ENCODE results near the gene FOXJ2.
"Not testable (repeated sequence)": the region's sequence is repeated elsewhere in the genome, so short reads cannot be mapped to it uniquely, and the experiment has no call there.

Gene FOXJ2

GRCh38 chr12:8032242-8033152, at the start of gene FOXJ2:
Gene FOXJ2 (plus strand): TSS chr12:8032716. CDS start chr12:8039833, 7,117 bp downstream.
- H3K4me3 ChIP-seq (ENCODE audit: low read depth, low read length), result peak within 1 kb of the TSS; percentile 89
- DNase-seq (ENCODE audit: low read depth), result peak; percentile 19

- not testable (repeated sequence) for H3K4me3 ChIP-seq (ENCODE audit: low read depth, low read length); DNase-seq (ENCODE audit: low read depth)
These were observed 49.5 kb upstream of the FOXJ2 start for GRCh38 chr12:7983019-7983418.

- not testable (repeated sequence) for H3K4me3 ChIP-seq (ENCODE audit: low read depth, low read length); DNase-seq (ENCODE audit: low read depth)
These were observed 49.1 kb upstream of the FOXJ2 start for GRCh38 chr12:7983460-7983859.

DNA sequence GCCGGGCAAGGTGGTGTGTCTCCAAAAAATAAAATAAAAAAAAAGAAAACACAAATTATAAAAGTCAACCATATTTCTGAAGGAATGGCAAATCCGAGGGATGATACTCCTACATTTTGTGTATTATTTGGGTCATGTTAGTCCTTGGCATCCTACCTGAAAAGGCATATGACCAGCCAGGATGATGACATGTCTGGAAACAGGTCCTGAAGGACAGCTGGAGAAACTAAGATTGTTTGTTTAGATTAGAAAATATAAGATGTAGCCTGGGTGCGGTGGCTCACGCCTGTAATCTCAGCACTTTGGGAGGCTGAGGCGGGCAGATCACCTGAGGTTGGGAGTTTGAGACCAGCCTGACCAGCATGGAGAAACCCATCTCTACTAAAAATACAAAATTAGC, 47.6 kb upstream of the FOXJ2 start:
- no peak overlapping the region for H3K4me3 ChIP-seq (ENCODE audit: low read depth, low read length)
- no peak for DNase-seq (ENCODE audit: low read depth)

- DNase-seq (ENCODE audit: low read depth), result no peak
- H3K4me3 ChIP-seq (ENCODE audit: low read depth, low read length), result no peak overlapping the region
These were observed 46.6 kb upstream of the FOXJ2 start for GRCh38 chr12:7985802-7986418.

- no peak for DNase-seq (ENCODE audit: low read depth)
These were observed 42.6 kb upstream of the FOXJ2 start for GRCh38 chr12:7989827-7990491.

DNA sequence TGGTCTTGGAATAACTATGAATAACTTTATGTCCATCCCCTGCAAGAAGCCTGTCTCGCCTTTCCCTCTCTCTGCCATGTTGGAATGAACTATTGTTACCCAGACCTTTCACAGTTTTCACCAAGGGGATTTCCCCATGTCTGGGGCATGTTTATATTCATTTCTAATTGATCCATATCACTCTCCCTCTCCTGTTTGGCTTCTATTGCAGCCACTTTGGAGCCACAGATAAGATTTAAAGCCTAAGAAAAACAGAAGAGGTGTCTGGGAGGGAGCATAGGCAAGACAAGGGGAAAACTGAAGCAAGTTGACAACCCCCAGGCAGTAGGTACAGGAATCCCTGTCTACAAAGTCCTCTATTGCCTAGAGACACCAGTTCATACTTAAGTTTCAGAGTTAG, 41.0 kb upstream of the FOXJ2 start:
- DNase-seq (ENCODE audit: low read depth), result no peak
- H3K4me3 ChIP-seq (ENCODE audit: low read depth, low read length), result no peak overlapping the region

More at GRCh38 chr12:7989827-7990491, 42.6 kb upstream of the FOXJ2 start:
- no peak overlapping the region for H3K4me3 ChIP-seq (ENCODE audit: low read depth, low read length)

DNA sequence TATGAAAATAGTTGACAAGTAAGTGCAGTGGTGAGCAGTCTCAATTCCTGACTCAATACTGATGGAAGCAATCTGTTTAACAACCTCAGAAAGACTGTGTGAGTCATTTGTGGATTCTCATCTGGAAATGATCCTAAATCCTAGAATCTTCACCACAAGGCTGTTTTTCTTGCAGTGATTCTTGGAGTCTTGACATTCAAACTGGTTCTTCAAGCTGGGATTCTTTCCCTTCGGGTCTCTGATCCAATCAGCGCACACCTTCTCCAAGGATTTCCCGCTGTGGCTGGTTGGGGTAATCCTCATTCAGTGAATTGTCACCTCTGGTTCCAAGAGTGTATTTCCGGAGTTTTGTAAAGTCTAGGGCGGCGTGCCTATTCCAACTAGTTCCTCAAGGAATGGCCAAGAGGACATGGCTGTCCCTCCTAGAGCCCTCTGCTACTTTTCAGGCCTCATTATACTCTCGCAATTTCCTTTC, 37.7 kb upstream of the FOXJ2 start:
- no peak overlapping the region for H3K4me3 ChIP-seq (ENCODE audit: low read depth, low read length)
- DNase-seq (ENCODE audit: low read depth), result peak; percentile 85

- H3K4me3 ChIP-seq (ENCODE audit: low read depth, low read length), result no peak overlapping the region
- DNase-seq (ENCODE audit: low read depth), result peak; percentile 76
These were observed 37.1 kb upstream of the FOXJ2 start for GRCh38 chr12:7995266-7995963.

GRCh38 chr12:8000827-8001226, 31.7 kb upstream of the FOXJ2 start:
- not testable (repeated sequence) for DNase-seq (ENCODE audit: low read depth); H3K4me3 ChIP-seq (ENCODE audit: low read depth, low read length)

DNA sequence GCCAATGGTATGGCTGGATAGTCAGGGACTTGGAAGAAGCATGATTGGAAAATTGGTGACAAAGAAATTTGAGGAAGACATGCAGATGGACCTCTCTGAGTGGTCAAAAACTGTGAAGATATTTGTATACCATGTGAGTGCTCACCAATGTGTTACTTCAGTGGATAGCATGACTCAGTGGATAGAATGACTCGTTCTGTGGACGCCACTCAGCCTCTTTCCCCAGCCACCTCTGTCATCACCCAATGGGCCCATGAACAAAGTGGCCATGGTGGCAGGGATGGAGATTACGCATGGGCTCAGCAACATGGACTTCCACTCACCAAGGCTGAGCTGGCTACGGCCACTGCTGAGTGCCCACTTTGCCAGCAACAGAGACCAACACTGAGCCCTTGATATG, 31.0 kb upstream of the FOXJ2 start:
- H3K4me3 ChIP-seq (ENCODE audit: low read depth, low read length); DNase-seq (ENCODE audit: low read depth): not testable (repeated sequence)

DNA sequence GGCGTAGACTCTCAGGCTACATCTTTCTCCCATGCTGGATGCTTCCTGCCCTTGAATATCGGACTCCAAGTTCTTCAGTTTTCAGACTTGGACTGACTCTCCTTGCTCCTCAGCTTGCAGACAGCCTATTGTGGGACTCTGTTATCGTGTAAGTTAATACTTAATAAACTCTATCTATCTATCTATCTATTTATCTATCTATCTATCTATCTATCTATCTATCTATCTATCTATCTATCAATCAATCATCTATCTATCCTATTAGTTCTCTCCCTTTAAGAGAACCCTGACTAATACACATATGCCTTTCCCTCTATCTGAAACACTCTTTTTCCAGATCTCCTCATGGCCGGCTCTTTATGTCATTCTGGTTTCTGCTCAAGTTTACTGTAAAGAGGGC, 27.6 kb upstream of the FOXJ2 start:
- not testable (repeated sequence) for H3K4me3 ChIP-seq (ENCODE audit: low read depth, low read length); DNase-seq (ENCODE audit: low read depth)

DNA sequence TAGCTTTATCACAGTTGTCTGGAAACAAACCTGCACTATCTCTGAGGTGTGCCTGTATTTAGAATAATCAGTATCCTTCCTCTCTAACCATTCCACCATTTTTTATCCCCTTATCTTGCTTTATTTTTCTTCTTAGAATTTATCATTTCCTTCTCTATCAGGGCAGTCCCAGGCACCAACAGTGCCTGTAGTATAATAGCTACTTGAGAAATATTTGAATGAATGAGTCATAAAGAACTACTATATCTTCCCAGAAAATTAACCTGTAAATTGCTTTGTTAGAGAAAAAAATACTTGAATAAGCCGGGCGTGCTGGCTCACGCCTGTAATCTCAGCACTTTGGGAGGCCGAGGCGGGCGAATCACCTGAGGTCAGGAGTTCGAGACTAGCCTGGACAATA, 21.2 kb upstream of the FOXJ2 start:
- DNase-seq (ENCODE audit: low read depth), result no peak

GRCh38 chr12:8012651-8013309, 19.7 kb upstream of the FOXJ2 start:
- DNase-seq (ENCODE audit: low read depth), result no peak
- H3K4me3 ChIP-seq (ENCODE audit: low read depth, low read length), result no peak overlapping the region

More for the DNA sequence above, 21.2 kb upstream of the FOXJ2 start:
- H3K4me3 ChIP-seq (ENCODE audit: low read depth, low read length), result no peak overlapping the region

DNA sequence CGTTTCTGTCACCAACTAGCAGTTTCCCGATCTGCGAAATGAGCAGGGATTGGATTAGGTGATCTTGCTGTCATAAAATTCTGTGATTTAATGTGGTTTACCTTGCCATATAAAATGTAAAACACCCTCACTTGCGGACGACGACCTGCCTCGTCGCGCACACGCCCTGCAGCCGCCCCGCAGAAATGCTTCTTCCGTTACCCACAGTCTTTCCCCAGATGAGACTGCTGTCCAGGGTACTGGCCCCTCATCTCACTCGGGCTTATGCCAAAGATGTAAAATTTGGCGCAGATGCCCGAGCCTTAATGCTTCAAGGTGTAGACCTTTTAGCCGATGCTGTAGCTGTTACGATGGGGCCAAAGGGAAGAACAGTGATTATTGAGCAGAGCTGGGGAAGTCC, 17.7 kb upstream of the FOXJ2 start:
- no peak overlapping the region for H3K4me3 ChIP-seq (ENCODE audit: low read depth, low read length)
- no peak for DNase-seq (ENCODE audit: low read depth)

GRCh38 chr12:8018213-8018612, 14.3 kb upstream of the FOXJ2 start:
- not testable (repeated sequence) for H3K4me3 ChIP-seq (ENCODE audit: low read depth, low read length)

DNA sequence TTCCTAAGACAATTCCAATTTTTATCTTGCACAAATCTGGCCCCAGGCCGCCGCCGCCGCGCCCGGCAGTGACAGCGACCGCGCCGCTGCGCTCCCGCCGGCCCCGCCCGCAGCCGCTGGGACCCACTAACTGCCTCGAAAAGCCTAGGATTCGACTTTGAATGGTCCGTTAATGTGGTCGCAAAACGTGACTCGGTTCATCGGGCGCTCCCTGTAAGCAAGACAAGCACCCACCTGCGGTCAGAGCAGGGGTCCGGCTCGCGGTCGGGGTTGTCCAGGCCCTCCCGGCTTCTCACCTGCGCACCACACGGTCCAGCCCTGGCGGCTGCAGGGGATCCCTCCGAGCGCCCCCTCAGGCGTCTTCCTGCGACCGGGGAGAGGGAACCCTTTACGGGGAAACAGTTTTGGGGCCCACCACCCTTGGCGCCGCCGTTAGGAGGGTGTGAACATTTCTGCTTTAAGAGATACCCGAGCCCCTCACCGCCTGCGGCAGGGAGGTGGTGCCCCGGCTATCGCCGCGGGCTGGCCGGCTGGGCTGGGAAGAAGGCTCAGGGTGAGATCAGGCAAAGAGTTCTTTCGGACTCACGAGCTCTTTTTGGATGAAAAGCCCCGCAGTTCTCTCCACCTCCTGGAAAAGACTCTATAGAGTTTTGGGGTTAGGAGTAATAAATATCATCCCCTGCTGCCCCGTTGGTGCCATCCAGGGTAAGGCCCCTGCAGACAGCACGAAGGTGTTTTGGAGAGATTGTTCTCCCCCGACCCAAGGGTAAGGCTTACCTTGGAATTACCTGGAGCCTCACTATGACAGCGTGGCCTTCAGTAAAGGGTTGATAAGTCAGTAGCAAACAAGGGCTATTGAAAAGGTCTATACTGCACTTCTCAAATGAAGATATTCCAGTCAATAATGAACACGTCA, 13.6 kb upstream of the FOXJ2 start:
- DNase-seq (ENCODE audit: low read depth), result no peak
- peak overlapping the region; percentile 32 for H3K4me3 ChIP-seq (ENCODE audit: low read depth, low read length)

More at GRCh38 chr12:8018213-8018612, 14.3 kb upstream of the FOXJ2 start:
- not testable (repeated sequence) for DNase-seq (ENCODE audit: low read depth)
